ENCODE data around the gene TRIM42.

The TRIM42 gene

DNA sequence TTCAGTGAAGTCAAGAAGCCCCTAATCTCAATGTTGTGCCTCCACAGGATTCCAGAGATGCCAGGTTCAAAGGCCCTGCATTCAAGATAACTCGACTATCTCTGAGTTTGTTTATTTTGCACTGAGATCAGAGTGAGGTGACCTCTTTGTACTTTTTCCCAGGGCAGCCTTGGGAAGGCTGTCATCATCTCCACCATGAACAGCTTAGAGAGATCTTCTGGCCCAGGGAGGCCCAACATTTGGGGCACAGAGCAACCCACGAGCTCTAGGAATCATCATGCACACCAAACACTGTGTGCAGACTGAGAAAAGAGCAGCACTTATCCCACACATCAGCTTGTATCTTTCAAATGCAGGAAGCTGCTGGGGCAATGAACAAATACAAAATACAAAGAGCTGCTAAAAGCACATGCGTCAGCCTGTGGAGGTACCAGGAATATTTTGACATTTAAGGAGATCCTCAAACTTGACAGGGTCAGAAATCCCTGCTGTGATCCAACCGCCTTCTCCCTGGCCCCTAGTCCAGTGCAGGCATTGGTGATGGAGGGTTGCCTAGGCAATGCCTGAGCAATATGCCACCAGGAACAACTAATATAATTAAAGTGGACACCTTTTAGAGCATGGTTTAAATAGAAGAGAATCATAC, 33.6 kb downstream of the TRIM42 start:
- DNase-seq = no peak

GRCh38 chr3:140712301-140712700, 34.4 kb downstream of the TRIM42 start:
- no peak for DNase-seq

DNA sequence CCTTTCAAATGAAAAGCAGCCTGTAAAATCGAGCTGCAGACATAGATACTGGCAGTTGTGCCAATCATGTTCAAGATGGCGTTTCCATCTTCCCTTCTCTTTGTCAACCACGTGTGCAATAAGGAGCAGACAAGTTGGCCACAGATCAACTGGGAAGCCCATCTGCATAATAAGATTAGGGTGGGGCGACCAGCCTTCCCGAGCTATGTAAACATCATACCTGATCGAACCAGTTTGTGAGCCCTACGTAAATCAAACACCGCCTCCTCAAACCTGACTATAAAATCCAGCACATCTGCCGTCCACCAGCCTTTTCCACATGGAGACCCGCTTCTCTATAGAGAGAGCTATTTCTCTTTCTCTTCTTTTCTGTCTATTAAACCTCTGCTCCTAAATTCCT, 37.2 kb downstream of the TRIM42 start:
- DNase-seq = no peak

- DNase-seq = no peak
These were observed 40.1 kb downstream of the TRIM42 start for GRCh38 chr3:140717921-140718320.

- no peak for DNase-seq
These were observed 42.2 kb downstream of the TRIM42 start for GRCh38 chr3:140719841-140720614.

DNA sequence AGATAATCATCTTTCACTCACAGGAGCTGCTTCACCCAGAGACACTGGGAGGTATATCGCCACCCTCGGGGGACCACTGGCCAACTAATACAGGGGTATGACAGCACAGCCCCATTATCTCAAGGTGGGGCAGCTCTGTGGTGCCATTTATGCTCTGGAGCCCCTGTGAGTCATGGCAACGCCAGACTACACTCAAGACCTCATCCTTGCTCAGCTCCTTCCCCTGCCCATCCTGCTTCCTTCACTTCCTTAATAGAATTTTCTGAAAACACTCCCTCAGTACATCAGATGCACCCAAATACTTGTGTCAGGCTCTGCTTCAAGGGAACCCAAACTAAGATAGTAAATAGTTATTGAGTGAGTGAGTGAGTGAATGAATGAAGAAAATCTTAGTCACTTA, 45.7 kb downstream of the TRIM42 start:
- DNase-seq = no peak

- no peak for DNase-seq
These were observed 47.3 kb downstream of the TRIM42 start for GRCh38 chr3:140724856-140725812.

DNA sequence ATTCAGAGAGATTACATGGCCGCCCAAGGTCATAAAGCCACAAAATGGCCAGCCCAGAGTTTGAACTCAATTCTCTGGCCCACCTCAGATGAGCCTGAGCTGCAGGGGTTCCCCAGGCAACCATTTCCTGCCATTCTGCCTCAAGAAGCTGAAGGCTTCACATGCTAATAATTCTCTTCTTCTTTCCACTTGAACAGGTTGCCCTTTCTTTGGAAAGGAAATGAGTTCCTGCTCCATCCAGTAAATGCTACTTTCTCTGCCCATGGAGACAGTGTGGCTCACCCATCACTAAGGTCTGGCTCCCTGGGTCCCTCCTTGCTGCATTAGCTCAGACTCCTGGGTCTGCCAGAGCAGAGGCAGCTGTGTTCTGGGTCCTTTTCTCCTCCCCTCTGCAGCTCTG, 48.2 kb downstream of the TRIM42 start:
- DNase-seq = no peak

DNA sequence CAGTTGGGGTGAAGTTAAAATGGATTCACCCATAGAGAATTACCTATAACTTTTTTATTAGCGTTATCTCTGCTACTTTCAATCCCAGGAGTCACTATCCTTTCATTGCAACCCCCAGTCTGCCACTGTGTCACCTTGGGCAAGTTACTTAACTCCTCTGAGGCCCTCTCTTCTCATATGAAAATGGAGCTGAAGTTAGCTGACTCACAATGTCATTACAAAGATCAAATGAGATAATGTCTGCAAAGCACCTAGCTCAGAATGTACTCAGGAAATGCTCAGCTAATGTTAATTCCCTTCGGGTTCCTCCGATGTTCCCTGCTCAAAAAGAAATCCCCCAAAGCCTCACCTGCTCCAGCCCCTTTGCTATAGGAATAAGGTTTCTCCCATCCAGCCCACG, 50.0 kb downstream of the TRIM42 start:
- no peak for DNase-seq

GRCh38 chr3:140731440-140732119, 53.7 kb downstream of the TRIM42 start:
- no peak for DNase-seq

DNA sequence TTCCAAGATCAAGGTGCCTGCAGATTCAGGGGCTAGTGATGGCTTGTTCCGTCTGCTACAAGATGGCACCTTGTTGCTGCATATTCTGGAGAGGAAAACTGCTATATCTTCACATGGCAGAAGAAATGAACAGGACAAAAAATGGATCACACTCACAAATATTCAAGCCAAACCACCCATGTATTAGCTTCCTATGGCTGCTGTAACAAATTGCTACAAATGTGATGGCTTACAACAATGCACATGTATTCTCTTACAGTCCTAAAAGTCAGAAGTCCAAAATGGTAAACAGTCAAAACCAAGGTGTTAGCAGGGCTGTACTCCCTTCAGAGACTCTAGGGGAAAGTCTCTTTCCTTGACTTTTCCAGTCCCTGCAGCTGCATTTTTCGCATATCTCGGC, 55.8 kb downstream of the TRIM42 start:
- DNase-seq = no peak

GRCh38 chr3:140736863-140737460, 59.1 kb downstream of the TRIM42 start:
- peak; percentile 11 for DNase-seq

DNA sequence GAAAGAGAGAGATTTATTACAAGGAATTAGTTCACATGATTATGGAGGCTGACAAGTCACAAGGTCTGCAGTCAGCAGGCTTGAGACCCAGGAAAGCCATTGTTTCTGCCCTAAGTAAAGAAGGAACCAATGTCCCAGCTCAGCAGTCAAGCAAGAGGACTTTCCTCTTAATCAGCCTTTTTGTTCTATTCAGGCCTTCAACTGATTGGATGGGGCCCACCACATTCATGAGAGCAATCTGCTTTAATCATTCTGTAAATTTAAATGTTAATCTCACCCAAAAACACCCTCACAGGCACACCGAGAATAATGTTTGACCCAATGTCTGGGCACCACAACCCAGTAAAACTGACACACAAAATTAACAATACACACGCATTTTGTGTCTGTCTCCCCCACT, 64.3 kb downstream of the TRIM42 start:
- DNase-seq = no peak

DNA sequence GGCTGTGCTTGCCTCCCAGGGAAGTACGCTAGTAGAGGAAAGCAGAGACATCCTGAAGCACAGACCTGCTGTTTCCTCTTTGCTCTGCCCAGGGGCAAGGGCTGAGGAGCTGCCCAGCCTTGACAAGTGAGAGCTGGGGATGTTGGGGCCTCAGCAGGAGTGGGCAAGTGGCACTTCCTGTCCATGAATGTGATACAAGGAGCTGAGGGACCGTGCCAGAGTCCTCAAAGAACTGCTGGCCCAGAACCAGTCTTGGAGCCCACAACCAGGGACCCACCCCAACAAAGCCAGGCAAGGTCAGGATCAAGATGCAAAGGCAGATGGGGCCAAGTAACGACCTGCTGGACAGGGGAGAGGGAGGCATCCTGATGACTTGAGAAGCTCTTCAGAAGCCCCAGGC, 70.3 kb downstream of the TRIM42 start:
- DNase-seq = no peak

DNA sequence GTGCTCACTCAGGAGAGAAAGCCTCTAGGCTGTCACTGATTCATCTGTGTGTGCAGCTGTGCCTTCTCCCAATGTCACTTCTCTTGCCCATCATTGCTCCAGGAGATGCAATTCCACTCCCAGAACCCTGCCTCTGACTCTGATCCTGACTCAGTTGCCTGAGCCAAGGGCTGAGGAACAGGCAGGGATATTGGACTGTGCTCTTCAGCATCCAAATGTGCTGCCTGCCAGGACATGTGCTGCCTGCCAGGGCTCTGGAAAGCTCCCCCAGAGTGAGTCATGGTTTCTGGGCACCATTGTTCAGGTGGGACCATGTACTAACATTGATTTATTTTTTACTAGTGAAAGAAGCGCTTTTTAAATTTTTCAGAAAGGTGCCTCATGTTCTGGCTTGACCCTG, 71.0 kb downstream of the TRIM42 start:
- DNase-seq = no peak
